Esophagus squamous epithelium (tissue), 4 donors: ENCODE data around the gene SLX9.

ENCODE experiments used
- CTCF ChIP-seq, 6 experiments: fragments of 450-650 bp in 4 of 6; fragments of 200-600 bp in 2 of 6; sonication (generic) in 2 of 6; IDR thresholded peaks; one replicate each; pipeline ENCODE4 v1.5.1; 2016 to 2019; ENCODE audit warnings: antibody characterized with exemption in 6 of 6, mild to moderate bottlenecking in 4 of 6, moderate library complexity in 4 of 6
- POLR2A ChIP-seq, 4 donors: fragments of 450-650 bp; IDR thresholded peaks; one replicate each; pipeline ENCODE4 v1.6.1; 2017; ENCODE audit warnings: antibody characterized with exemption in 4 of 4, mild to moderate bottlenecking in 4 of 4, moderate library complexity in 3 of 4

GRCh38 chr21:45011911-45012661, 72.3 kb downstream of the SLX9 start:
- no peak for TF ChIP-seq POLR2A (IDR thresholded peaks at IDR 0.05)
- TF ChIP-seq CTCF (IDR thresholded peaks at IDR 0.05), result no peak
